Measurements from ENCODE around the gene VMP1. TPM values are rescaled to one million over a fixed set of nuclear protein-coding genes. Genes with fewer than 3 reads are reported as not detected.
"Not testable (repeated sequence)": the region's sequence is repeated elsewhere in the genome, so short reads cannot be mapped to it uniquely, and the experiment has no call there.

VMP1 gene
- total RNA-seq, 1 experiment from 2014 or later = 150 TPM

DNA sequence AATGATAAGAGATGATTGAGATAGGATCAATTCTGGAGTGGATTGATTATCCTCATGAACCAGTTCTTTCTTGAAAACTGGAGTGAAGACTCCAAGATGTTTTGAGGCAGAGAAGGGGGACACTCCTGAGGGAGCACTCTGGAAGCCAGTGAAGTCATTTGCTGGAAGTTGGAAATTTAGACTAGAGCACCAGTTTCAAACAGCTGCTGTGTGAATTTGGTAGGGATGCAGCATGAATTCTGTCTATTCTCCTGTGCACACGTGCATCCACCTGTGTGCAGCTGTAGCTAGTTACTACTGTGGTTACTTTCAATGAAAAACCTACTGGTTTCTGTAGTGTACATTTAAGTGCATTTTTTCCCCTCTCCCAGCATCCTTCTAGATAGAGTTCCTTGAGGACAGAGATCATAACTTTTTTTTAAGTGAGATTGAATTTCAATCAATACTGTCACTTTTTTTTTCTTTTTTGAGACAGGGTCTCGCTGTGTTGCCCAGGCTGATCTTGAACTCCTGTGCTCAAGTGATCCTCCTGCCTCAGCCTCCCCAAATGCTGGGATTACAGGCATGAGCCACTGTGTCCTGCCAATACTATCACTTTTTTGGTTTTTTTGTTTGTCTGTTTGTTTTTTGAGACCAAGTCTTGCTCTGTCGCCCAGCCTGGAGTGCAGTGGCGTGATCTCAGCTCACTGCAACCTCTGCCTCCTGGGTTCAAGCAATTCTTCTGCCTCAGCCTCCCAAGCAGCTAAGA is 119.4 kb downstream of the VMP1 start:
- DNase-seq (ENCODE audit: low read depth) = no peak
- in situ Hi-C loops (cut with HindIII; ENCODE audit: low pct_unique_long_range_greater_than_20kb, low sequenced_read_pairs) = no loop called here

DNA sequence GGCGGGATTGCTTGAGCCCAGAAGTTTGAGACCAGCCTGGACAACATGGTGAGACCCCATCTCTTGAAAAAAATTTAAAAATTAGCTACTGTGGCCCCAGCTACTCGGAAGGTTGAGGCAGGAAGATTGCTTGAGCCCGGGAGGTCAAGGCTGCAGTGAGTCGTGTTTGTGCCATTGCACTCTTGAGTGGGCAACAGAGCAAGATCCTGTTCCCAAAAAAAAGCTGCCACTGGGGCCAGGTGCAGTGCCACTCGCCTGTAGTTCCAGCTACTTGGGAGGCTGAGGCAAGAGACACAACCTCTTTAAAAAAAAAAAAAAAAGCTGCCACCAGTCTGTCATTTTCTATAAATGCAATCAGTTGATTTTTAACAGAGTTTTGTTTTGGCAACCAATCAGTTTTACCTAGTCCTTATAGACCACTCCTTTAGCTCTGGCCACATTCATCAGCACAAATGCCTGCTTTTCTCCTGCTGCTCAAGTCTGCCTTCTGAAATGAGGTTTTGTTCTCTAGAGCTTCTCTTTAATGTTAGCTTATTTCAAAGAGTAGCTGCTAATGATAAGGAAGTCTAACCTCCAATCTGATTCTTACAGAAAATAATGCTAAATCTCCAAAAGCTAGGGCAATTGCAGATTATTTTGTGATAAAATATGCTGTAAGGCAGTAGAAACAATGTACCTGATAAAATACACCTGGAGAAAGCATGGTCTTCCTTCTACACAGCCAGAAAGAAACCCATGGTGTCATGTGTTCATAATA is 120.4 kb downstream of the VMP1 start:
- in situ Hi-C loops (cut with HindIII; ENCODE audit: low pct_unique_long_range_greater_than_20kb, low sequenced_read_pairs) = no loop called here
- DNase-seq (ENCODE audit: low read depth) = peak; percentile 89

DNA sequence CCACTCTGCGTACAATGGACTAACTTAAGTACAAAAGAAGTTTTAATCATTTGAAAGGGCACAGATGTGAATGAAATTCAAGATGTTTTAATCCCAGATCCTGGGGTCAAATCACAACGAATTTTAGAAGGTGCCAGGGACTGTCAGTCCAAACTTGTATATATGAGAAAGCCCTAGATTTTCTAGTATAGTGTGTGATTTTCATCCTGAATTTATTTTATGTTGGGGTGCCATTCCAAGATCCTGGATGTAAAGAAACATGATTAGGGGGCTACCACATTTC is 121.0 kb downstream of the VMP1 start:
- DNase-seq (ENCODE audit: low read depth) = no peak
- in situ Hi-C loops (cut with HindIII; ENCODE audit: low pct_unique_long_range_greater_than_20kb, low sequenced_read_pairs) = no loop called here

DNA sequence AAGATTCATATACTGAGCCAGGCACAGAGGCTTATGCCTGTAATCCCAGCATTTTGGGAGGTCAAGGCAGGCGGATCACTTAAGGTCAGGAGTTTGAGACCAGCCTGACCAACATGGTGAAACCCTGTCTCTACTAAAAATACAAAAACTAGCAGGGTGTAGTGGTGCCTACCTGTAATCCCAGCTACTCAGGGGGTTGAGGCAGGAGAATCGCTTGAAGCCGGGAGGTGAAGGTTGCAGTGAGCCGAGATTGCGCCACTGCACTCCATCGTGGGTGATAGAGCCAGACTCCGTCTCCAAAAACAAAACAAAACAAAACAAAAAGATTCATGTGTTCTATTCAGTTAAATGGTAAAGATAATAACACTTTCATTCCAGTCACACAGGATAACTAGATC is 121.4 kb downstream of the VMP1 start:
- in situ Hi-C loops (cut with HindIII; ENCODE audit: low pct_unique_long_range_greater_than_20kb, low sequenced_read_pairs); DNase-seq (ENCODE audit: low read depth): not testable (repeated sequence)

DNA sequence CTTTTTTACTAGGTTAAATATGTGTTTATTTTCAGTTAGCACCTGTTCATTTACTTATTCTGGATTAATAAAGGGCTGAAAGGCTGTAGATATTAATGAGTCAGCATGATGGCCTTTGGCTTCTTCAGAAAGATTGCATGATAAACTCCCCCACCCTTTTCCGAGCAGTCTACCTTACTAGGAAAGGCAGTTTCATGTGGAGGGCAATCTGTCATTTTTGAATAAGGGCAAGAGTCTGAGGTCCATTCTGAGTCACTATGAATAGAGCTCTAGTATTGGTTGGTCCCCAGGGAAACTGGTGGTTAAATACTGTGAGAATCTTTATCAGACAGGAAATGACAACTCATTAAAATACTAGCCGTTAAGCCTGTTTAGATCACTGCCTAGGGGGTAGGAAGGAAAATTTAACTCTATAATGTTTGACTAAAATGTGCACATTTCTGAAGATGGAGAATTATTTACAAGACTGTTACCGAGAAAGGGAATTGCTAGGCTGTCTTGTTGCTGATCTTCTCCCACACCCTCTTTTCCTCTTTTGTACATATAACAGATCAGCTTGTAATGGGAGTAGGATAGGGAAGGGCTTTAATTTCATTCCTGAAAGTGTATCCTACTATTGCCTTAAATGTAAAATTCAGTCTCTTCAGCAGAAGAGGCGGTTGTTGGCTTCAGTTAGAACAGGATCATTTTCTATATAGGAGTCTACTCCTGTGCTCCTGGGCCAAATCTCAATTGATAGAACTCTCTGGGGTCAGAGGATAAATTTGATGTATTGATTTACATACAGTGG is 122.0 kb downstream of the VMP1 start:
- DNase-seq (ENCODE audit: low read depth) = peak; percentile 99
- in situ Hi-C loops (cut with HindIII; ENCODE audit: low pct_unique_long_range_greater_than_20kb, low sequenced_read_pairs) = no loop called here

DNA sequence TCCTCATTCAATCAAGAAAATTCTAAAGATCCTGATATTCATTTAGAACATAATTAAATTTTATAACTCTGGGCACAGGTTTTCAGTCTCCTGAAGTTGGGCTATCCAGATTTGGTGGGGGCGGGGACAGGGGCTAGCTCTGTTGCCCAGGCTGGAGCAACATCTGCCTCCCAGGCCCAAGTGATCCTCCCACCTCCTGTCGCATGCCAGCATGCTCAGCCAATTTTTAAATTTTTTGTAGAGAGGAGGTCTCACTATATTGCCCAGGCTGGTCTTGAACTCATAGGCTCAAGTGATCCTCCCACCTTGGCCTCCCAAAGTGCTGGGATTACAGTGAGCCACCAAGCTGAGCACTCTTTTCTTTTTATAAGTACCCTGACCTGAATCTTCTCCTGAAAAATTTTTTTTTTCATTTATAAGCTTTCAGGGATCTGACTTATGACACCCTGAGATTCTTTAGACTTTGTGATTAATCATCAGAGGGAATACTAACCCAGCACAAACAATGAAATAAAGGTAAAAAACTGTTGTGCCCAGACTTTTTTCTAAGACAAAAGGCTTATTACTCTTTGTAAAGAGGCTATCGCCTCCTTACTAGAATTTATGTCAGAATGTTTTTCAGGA is 122.7 kb downstream of the VMP1 start:
- in situ Hi-C loops (cut with HindIII; ENCODE audit: low pct_unique_long_range_greater_than_20kb, low sequenced_read_pairs) = no loop called here
- peak; percentile 60 for DNase-seq (ENCODE audit: low read depth)

DNA sequence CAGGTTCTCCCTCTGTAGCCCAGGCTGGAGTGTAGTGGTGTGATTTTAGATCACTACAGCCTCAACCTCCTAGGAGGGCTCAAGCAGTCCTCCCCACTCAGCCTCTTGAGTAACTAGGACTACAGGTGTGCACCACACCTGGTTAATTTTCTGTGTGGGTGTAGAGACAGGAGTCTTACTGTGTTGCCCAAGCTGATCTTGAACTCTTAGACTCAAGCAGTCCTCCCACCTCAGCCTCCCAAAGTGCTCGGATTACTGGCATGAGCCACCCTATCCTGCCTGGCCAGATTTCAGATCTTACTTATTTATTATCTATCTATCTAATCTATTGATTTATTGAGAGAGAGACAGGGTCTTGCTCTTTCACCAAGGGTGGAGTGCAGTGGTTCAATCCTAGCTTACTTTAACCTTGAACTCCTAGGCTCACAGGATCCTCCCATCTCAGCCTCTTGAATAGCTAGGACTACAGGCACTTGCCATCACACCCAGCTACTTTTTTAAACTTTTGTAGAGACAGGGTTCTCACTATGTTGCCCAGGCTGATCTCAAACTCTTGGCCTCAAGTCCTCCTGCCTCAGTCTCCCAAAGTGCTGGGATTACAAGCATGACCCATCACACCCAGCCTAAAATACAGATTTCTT is 123.5 kb downstream of the VMP1 start:
- in situ Hi-C loops (cut with HindIII; ENCODE audit: low pct_unique_long_range_greater_than_20kb, low sequenced_read_pairs) = no loop called here
- DNase-seq (ENCODE audit: low read depth) = no peak

DNA sequence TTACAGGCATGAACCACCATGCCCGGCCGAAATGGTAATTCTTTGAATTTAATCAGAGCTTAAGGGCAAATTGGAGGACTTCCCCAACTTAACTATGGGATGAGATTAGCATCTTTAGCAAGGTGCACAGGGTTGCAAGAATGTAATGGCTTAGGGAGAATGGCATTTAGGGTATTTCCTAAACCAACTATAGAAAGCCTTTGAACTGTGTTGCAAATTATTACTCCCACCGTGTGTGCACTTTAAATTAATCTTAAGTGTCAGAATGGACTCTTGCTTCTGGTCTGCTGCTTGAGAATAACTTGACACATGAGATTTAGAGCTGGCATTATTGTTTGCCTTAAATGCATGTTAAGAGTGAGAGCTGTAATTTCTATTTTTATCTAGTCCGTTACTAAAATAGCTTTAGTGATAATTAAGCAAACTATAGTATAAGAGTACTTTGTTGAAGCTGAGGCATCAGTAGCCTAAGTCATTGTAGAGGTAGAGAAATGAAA is 125.5 kb downstream of the VMP1 start:
- DNase-seq (ENCODE audit: low read depth) = peak; percentile 78
- in situ Hi-C loops (cut with HindIII; ENCODE audit: low pct_unique_long_range_greater_than_20kb, low sequenced_read_pairs) = no loop called here

DNA sequence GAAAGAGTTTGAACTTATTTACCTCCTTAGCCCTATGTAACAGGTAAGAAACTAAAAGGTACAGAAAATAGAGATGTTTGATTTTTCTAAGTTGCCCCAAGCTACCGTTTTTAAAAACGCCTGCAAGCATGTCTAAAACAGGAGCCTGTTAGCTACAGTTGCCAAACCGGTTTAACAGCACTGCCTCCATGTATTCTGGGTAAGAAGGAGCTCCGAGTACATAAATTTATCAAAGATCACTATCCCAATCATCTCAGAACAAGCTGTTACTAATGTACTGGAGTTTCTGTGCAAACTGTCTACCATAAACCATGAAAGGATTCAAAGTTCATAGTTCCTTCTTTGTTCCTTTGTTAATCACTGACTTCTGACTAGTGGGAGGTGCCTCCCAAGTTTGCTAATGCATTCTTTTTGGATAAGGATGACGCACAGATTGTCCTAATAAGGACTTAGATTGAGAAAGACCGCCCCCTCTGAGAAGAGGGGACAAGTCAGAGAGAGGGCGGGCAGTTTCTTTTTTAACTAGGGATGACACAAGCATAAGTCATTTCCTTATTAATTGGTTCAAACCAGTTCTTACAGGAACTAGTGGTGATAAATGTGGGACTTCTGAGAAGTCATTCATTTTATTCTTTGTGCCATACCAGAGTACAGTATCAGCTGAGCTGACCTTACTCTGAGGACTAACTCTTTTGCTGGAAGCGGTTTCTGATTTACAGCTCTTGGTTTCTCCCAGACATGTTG is 130.0 kb downstream of the VMP1 start:
- peak; percentile 99 for DNase-seq (ENCODE audit: low read depth)
- in situ Hi-C loops (cut with HindIII; ENCODE audit: low pct_unique_long_range_greater_than_20kb, low sequenced_read_pairs) = no loop called here

DNA sequence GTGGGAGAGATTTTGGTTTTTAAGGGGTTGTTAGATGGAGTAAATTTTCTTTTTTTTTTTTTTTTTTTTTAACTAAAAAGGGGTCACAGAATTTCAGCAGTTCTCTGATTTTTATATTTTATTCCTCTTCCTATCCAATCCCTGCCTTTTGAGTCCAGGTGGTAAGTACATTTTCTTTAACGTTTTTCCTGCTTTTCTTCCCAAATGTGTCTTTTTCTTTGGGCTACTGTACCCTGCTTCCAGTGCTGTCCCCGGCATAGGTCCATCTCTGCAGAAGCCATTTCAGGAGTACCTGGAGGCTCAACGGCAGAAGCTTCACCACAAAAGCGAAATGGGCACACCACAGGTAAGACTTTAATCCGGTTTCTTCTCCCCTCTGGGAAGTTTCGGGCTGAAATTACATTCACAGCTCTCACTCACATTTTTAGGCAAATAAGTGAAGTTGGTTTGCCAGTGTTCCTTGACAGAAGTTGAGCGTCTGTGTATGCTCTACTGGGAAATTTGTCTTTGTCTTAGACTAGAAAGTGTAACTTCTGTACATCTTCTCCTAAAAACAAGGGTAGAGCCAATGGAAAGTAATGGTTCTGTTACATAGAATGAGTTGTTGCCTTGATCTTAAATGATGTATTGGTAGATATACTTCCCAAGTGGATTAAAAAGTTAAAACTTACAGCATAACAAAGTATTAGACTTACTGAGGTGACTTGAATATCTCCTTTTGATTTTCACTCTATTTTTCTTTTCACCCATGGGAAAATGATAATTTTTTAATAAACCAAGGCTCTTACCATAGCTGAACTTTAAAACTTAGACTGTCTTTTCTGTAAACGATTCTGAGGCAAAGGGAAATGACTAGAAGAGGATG is 130.8 kb downstream of the VMP1 start:
- no peak for DNase-seq (ENCODE audit: low read depth)
- in situ Hi-C loops (cut with HindIII; ENCODE audit: low pct_unique_long_range_greater_than_20kb, low sequenced_read_pairs) = no loop called here

DNA sequence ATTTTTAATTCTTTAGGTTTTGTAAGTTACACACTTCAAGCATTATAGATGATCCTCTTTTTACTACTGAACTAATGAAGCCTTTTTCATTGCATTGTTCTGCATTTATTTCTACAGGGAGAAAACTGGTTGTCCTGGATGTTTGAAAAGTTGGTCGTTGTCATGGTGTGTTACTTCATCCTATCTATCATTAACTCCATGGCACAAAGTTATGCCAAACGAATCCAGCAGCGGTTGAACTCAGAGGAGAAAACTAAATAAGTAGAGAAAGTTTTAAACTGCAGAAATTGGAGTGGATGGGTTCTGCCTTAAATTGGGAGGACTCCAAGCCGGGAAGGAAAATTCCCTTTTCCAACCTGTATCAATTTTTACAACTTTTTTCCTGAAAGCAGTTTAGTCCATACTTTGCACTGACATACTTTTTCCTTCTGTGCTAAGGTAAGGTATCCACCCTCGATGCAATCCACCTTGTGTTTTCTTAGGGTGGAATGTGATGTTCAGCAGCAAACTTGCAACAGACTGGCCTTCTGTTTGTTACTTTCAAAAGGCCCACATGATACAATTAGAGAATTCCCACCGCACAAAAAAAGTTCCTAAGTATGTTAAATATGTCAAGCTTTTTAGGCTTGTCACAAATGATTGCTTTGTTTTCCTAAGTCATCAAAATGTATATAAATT is 132.3 kb downstream of the VMP1 start:
- in situ Hi-C loops (cut with HindIII; ENCODE audit: low pct_unique_long_range_greater_than_20kb, low sequenced_read_pairs) = no loop called here
- peak; percentile 60 for DNase-seq (ENCODE audit: low read depth)

DNA sequence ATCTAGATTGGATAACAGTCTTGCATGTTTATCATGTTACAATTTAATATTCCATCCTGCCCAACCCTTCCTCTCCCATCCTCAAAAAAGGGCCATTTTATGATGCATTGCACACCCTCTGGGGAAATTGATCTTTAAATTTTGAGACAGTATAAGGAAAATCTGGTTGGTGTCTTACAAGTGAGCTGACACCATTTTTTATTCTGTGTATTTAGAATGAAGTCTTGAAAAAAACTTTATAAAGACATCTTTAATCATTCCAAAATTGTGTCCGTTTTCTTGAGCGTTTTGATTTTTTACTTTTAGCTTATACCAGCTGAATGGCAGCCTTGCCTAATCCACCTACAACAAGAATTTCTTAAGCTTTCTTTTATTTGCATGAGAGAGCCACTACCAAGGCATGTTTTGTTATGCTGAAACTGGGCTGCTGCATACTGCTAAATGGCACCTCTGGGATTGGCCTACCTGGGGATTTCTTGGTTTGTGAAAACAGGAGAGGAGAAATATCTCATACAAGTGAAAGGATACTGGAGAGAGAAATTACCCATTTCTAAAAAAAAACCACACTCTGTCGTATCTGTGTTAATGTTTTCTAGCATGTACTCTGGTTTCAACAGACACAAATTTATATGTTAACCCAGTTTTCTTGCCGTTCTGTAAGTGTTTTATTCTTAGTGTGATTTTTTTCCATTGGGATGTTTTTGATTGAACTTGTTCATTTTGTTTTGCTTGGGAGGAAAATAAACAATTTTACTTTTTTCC is 133.1 kb downstream of the VMP1 start:
- in situ Hi-C loops (cut with HindIII; ENCODE audit: low pct_unique_long_range_greater_than_20kb, low sequenced_read_pairs) = no loop called here
- peak; percentile 64 for DNase-seq (ENCODE audit: low read depth)

DNA sequence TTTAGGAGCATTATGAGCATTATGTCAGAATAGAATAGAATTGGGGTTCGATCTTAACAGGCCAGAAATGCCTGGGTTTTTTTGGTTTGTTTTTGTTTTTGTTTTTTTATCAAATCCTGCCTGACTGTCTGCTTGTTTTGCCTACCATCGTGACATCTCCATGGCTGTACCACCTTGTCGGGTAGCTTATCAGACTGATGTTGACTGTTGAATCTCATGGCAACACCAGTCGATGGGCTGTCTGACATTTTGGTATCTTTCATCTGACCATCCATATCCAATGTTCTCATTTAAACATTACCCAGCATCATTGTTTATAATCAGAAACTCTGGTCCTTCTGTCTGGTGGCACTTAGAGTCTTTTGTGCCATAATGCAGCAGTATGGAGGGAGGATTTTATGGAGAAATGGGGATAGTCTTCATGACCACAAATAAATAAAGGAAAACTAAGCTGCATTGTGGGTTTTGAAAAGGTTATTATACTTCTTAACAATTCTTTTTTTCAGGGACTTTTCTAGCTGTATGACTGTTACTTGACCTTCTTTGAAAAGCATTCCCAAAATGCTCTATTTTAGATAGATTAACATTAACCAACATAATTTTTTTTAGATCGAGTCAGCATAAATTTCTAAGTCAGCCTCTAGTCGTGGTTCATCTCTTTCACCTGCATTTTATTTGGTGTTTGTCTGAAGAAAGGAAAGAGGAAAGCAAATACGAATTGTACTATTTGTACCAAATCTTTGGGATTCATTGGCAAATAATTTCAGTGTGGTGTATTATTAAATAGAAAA is 133.8 kb downstream of the VMP1 start:
- DNase-seq (ENCODE audit: low read depth); in situ Hi-C loops (cut with HindIII; ENCODE audit: low pct_unique_long_range_greater_than_20kb, low sequenced_read_pairs): not testable (repeated sequence)

DNA sequence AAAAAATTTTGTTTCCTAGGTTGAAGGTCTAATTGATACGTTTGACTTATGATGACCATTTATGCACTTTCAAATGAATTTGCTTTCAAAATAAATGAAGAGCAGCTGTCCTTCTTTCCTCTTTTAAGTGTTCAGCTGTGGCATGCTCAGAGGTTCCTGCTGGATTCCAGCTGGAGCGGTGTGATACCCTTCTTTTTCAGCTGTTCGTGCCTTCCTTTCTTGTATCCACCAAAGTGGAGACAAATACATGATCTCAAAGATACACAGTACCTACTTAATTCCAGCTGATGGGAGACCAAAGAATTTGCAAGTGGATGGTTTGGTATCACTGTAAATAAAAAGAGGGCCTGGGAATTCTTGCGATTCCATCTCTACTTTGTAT is 134.4 kb downstream of the VMP1 start:
- DNase-seq (ENCODE audit: low read depth); in situ Hi-C loops (cut with HindIII; ENCODE audit: low pct_unique_long_range_greater_than_20kb, low sequenced_read_pairs): not testable (repeated sequence)
